Gastroesophageal sphincter (tissue), 4 donors: ENCODE data around the gene PCDH20. TPM values are rescaled to one million over a fixed set of nuclear protein-coding genes. Genes with fewer than 3 reads are reported as not detected.

ENCODE experiments used
- ATAC-seq: fragments of 150-250 bp; one replicate; pipeline ENCODE4 v1.9.1; 2016; ENCODE audit warnings: mild to moderate bottlenecking, moderate library complexity
- H3K27ac ChIP-seq, 4 donors: fragments of 200-600 bp; sonication (generic) in 3 of 4; 1 replicate in 3 of 4; 2 replicates in 1 of 4; pipeline ENCODE4 v1.5.1; 2016 to 2019
- H3K27me3 ChIP-seq: fragments of 200-600 bp; sonication (generic); one replicate; pipeline ENCODE4 v1.5.1; 2019
- H3K36me3 ChIP-seq, 2 donors: fragments of 200-600 bp; sonication (generic); one replicate each; pipeline ENCODE4 v1.5.1; 2019; ENCODE audit warnings: control low read depth in 1 of 2
- H3K4me1 ChIP-seq, 3 donors: fragments of 200-600 bp; sonication (generic); 1 replicate in 2 of 3; 2 replicates in 1 of 3; pipeline ENCODE4 v1.5.1; 2016 to 2019; ENCODE audit warnings: control low read depth in 2 of 3
- H3K4me3 ChIP-seq, 2 donors: fragments of 200-600 bp; sonication (generic); one replicate each; pipeline ENCODE4 v1.5.1; 2019; ENCODE audit warnings: mild to moderate bottlenecking in 1 of 2, moderate library complexity in 1 of 2
- H3K9me3 ChIP-seq, 3 donors: fragments of 200-600 bp; sonication (generic); one replicate each; pipeline ENCODE4 v1.5.1; 2017 to 2019; ENCODE audit warnings: control low read depth in 2 of 3
- EP300 ChIP-seq: sonication (generic); formaldehyde crosslinking; IDR thresholded peaks from one replicate; pipeline ENCODE4 v1.6.1; 2017; ENCODE audit warnings: antibody characterized with exemption, mild to moderate bottlenecking
- POLR2A ChIP-seq, 2 donors: fragments of 450-650 bp; IDR thresholded peaks; one replicate each; pipeline ENCODE4 v1.6.1; 2017; ENCODE audit warnings: antibody characterized with exemption in 2 of 2, mild to moderate bottlenecking in 2 of 2, moderate library complexity in 1 of 2
- POLR2AphosphoS5 ChIP-seq: sonication (generic); formaldehyde crosslinking; IDR thresholded peaks from one replicate; pipeline ENCODE4 v1.6.1; 2017; ENCODE audit warnings: antibody characterized with exemption
- WGBS, 2 donors: methylation state at CpG; one replicate each; pipeline ENCODE4 v1.1.5; 2018; ENCODE audit warnings: low coverage in 1 of 2; 5-methylcytosine and 5-hydroxymethylcytosine counted together
- total RNA-seq, 4 donors: library from RNA; depleted of rRNA; stranded (reverse); fragments of >200 nt; gene quantifications; one replicate each; pipeline ENCODE4 v1.1.0, GENCODE V29; 2016
- TF ChIP-seq, protein P1 (sequence below), 4 experiments: fragments of 200-600 bp in 2 of 4; fragments of 450-650 bp in 2 of 4; sonication (generic) in 1 of 4; IDR thresholded peaks; one replicate each; pipeline ENCODE4 v1.5.1; 2017 to 2019; ENCODE audit warnings: antibody characterized with exemption in 4 of 4, mild to moderate bottlenecking in 2 of 4, moderate library complexity in 2 of 4

PCDH20 gene, protein sequence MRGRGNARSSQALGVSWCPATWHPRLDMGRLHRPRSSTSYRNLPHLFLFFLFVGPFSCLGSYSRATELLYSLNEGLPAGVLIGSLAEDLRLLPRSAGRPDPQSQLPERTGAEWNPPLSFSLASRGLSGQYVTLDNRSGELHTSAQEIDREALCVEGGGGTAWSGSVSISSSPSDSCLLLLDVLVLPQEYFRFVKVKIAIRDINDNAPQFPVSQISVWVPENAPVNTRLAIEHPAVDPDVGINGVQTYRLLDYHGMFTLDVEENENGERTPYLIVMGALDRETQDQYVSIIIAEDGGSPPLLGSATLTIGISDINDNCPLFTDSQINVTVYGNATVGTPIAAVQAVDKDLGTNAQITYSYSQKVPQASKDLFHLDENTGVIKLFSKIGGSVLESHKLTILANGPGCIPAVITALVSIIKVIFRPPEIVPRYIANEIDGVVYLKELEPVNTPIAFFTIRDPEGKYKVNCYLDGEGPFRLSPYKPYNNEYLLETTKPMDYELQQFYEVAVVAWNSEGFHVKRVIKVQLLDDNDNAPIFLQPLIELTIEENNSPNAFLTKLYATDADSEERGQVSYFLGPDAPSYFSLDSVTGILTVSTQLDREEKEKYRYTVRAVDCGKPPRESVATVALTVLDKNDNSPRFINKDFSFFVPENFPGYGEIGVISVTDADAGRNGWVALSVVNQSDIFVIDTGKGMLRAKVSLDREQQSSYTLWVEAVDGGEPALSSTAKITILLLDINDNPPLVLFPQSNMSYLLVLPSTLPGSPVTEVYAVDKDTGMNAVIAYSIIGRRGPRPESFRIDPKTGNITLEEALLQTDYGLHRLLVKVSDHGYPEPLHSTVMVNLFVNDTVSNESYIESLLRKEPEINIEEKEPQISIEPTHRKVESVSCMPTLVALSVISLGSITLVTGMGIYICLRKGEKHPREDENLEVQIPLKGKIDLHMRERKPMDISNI
- 10 to 100 TPM in 3 of 4 donors, 1 to 10 TPM in 1; 9.2 to 26.9 (median 16.4) TPM for total RNA-seq

DNA sequence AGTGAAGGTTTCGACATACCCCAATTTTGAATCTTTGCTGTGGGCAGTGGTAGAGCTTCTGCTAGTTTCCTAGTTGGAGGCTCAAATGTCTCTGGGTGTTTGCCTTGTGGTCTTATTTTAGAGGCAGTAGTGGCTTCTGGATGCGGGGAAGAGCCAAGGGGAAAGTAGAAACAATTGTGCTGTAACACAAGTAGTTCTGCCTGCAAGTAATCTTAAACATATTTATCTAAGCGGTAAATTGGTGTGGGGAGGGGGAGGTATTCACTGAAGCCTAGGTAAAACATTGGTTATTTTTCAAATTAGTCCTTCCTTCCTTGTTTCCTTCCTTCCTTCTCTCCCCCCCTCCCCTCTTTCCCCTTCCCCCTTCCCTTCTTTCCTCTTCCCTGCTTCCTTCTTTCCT, at the start of gene PCDH20:
Gene PCDH20 (minus strand): TSS at position 101 of the 400 bp plus-strand sequence. CDS start 691 bp downstream, outside the sequence.
- Histone ChIP-seq H3K36me3 (no peaks in the 10 kb centered on the region), H3K4me1 (peaks cover 0 to 23% (median 4%) of the 10 kb centered on the region in 3 donors), H3K27me3 (peaks cover 21% of the 10 kb centered on the region), H3K4me3 (peak within 1 kb of the TSS; percentile 41 to 50), H3K9me3 (no peaks in the 10 kb centered on the region), H3K27ac (peak within 1 kb of the TSS; percentile 14 to 56 (median 34))
- 44 to 50% methylated on average over 1 to 3 of the region's 3 CpGs for WGBS, 2 donors
- TF ChIP-seq POLR2A (IDR thresholded peaks at IDR 0.05) (no peak), EP300 (no peak), POLR2AphosphoS5 (no peak)
- TF ChIP-seq, protein P1, sequence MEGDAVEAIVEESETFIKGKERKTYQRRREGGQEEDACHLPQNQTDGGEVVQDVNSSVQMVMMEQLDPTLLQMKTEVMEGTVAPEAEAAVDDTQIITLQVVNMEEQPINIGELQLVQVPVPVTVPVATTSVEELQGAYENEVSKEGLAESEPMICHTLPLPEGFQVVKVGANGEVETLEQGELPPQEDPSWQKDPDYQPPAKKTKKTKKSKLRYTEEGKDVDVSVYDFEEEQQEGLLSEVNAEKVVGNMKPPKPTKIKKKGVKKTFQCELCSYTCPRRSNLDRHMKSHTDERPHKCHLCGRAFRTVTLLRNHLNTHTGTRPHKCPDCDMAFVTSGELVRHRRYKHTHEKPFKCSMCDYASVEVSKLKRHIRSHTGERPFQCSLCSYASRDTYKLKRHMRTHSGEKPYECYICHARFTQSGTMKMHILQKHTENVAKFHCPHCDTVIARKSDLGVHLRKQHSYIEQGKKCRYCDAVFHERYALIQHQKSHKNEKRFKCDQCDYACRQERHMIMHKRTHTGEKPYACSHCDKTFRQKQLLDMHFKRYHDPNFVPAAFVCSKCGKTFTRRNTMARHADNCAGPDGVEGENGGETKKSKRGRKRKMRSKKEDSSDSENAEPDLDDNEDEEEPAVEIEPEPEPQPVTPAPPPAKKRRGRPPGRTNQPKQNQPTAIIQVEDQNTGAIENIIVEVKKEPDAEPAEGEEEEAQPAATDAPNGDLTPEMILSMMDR (IDR thresholded peaks at IDR 0.05): no peak
- no peak for ATAC-seq

DNA sequence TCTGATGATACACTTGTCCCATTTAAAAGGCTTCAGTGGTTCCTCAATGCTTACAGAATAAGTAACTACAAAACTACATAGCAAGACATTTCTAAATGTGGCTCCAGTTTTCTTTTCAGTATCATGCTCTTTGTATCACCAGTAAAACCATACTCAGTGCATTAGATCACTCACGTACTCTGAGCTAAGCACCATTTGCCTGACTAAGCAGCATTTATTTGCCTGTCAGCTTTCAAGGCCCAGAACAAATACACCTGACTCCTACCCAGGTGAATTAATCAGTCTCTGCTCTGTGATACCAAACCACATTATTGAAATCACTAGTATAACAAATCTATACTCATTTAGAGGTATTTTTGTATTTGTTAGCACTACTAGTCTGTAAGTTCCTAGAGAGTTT, 47.4 kb upstream of the PCDH20 start:
- H3K27ac ChIP-seq: no peak overlapping the region
- ATAC-seq: no peak
- no peaks in the 10 kb centered on the region for H3K27me3 ChIP-seq
- no peaks in the 10 kb centered on the region for H3K9me3 ChIP-seq
- H3K36me3 ChIP-seq: no peaks in the 10 kb centered on the region
- H3K4me1 ChIP-seq: no peaks in the 10 kb centered on the region
- WGBS, 2 donors: 62 to 83% methylated on average over 1 of the region's 1 CpG
- TF ChIP-seq EP300: no peak
- no peak for TF ChIP-seq POLR2AphosphoS5
- no peak for TF ChIP-seq POLR2A (IDR thresholded peaks at IDR 0.05)
- TF ChIP-seq, protein P1 (IDR thresholded peaks at IDR 0.05): no peak
- H3K4me3 ChIP-seq: no peak overlapping the region

DNA sequence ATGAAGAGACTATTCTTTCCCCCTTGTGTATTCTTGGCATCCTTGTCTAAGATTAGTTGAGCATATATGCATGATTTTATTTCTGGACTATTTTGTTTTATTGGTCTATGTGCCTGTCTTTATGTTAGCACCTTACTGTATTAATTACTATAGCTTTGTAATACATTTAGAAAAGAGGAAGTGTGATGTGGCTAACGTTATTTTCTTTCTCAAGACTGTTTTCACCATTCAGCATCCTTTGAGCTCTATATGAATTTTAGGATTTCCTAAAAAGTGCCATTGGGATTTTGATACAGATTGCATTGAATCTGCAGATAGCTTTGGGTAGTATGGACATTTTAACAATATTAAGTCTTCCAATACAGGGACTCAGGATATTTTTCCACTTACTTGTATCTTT, 37.5 kb upstream of the PCDH20 start:
- no peak overlapping the region for H3K4me3 ChIP-seq
- H3K27me3 ChIP-seq: no peaks in the 10 kb centered on the region
- H3K27ac ChIP-seq: no peak overlapping the region
- no peak for ATAC-seq
- 61 to 69% methylated on average over 1 of the region's 1 CpG for WGBS, 2 donors
- no peaks in the 10 kb centered on the region for H3K36me3 ChIP-seq
- H3K9me3 ChIP-seq: no peaks in the 10 kb centered on the region
- TF ChIP-seq POLR2A (IDR thresholded peaks at IDR 0.05): no peak
- no peak for TF ChIP-seq POLR2AphosphoS5
- no peak for TF ChIP-seq EP300
- TF ChIP-seq, protein P1 (IDR thresholded peaks at IDR 0.05): no peak
- no peaks in the 10 kb centered on the region for H3K4me1 ChIP-seq

DNA sequence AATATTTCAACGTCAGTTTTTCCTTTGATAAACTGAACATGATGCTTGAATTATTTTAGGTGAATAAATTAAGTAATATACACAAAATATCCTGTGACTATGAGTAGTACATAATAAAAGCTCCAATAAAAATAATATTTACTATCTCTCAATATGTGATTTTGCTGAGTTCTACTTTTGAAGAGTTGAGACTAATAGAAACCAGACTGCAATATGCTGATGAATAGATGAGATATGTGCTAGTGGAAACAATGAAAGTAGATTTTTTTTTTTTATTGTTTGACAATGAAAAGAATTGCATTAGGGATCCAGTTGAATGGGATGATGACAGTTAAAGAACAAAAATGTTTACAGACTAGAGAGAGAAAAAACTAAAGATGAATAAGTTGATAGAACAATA, 16.4 kb upstream of the PCDH20 start:
- Histone ChIP-seq H3K9me3 (no peaks in the 10 kb centered on the region), H3K36me3 (no peaks in the 10 kb centered on the region), H3K4me1 (no peaks in the 10 kb centered on the region), H3K27me3 (peaks cover 4% of the 10 kb centered on the region), H3K4me3 (no peak overlapping the region), H3K27ac (no peak overlapping the region)
- TF ChIP-seq EP300: no peak
- TF ChIP-seq, protein P1 (IDR thresholded peaks at IDR 0.05): no peak
- no peak for TF ChIP-seq POLR2AphosphoS5
- TF ChIP-seq POLR2A (IDR thresholded peaks at IDR 0.05): no peak
- WGBS, 2 donors: 90 to 94% methylated on average over 1 of the region's 1 CpG
- ATAC-seq: no peak
